A204.1 (cell line): ENCODE measurements around the gene GALNT2.

Experiments used
- FAIRE-seq: peaks from 2 replicates; lab custom pipeline; 2012; peaks lifted over from hg19 to GRCh38; lab: Jason Lieb, UNC

Gene GALNT2

DNA sequence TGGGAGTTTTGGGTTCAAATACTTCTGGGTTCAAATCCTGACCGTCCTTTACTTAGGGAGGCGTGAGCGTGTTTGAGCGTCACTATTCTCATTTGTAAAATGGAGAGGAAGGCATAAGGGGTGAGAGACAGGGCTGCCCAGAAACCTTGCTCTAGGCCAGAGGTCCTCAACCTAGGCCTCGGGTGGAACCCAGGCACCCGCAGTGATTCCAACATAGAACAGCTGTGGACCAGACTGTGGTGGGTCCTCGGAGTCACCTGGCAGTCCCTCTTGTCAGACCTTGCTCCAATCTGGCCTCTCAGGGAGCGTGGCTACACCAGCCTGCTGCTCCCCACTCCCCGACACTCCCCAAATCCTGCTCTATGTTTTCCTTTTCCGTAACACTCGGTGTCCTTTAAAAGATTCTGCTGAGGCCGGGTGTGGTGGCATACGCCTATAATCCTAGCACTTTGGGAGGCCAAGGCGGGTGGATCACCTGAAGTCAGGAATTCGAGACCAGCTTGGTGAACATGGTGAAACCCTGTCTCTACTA lies 242.7 kb downstream of the GALNT2 start:
- FAIRE-seq = no peak

DNA sequence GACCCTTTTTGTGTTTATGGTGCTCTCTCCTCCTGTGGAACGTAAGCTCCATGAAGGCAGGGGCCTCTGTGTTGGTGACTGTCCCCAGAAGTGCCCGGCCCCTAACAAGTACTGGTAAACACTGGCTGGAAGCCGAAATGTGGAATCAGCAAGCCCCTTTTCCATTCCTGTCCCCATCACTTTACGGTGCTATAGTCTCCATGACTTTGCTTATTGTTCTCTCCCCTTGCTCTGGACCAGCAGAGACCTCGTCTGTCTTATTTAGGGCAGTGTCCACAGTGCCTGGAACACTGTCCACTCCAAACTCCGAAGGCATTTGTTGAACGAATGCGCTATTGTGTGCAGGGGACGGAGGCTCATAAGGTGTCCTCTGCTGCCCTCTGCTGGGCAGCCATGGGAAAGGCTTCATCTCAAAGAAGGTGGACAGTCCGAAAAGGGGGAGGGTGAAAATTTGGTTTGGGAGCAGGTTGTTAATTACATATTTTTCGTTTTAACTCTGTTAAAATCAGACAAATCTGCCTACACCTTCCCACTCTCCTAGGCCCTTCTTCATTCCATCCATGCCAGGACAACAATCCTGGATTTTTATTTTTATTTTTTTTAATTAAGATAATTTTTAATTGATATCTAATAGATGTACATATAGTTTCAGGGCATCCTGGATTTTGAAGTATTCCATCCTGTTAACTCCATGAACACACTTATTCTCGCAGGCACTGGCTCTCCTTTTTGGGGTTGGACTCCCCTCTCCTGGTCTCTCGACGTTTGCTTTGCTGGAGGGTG lies 243.5 kb downstream of the GALNT2 start:
- peak; percentile 51 for FAIRE-seq

DNA sequence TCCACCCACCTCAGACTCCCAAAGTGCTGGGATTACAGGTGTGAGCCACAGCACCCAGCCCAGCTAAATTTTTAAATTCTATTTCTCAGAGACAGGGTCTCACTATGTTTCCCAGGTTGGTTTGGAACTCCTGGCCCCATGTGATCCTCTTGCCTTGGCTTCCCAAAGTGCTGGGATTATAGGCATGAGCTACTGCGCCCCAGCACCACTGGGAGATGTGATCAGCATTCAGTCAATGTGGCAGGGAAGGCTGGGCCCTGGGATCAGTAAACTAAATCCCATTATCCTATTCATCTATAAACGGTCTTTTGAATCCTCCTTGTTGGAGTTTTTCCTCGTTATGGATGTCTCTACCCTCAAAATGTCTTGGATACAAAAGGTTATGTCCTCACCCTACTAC lies 245.6 kb downstream of the GALNT2 start:
- FAIRE-seq = no peak

- no peak for FAIRE-seq
These were observed 246.6 kb downstream of the GALNT2 start for GRCh38 chr1:230313453-230314141.

DNA sequence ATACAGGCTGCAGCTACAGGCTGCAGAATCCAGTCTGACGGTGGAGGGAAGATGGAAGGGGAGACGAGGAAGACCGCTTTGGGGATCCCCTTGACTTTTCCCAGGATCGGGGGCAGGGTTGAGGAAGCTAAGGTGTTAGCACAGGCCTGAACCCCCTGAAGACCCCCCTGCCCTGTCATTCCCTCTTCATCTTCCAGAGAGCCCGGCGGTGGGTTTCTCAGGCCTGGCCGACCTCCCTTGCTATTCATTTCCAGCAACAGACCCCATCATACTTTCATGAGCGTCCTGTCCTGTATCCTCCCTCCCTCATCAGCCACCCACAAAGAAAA lies 247.1 kb downstream of the GALNT2 start:
- FAIRE-seq = no peak

GRCh38 chr1:230315099-230315498 lies 248.1 kb downstream of the GALNT2 start:
- no peak for FAIRE-seq

- no peak for FAIRE-seq
These were observed 250.1 kb downstream of the GALNT2 start for GRCh38 chr1:230316864-230317745.

- FAIRE-seq = no peak
These were observed 251.1 kb downstream of the GALNT2 start for GRCh38 chr1:230317823-230318819.

DNA sequence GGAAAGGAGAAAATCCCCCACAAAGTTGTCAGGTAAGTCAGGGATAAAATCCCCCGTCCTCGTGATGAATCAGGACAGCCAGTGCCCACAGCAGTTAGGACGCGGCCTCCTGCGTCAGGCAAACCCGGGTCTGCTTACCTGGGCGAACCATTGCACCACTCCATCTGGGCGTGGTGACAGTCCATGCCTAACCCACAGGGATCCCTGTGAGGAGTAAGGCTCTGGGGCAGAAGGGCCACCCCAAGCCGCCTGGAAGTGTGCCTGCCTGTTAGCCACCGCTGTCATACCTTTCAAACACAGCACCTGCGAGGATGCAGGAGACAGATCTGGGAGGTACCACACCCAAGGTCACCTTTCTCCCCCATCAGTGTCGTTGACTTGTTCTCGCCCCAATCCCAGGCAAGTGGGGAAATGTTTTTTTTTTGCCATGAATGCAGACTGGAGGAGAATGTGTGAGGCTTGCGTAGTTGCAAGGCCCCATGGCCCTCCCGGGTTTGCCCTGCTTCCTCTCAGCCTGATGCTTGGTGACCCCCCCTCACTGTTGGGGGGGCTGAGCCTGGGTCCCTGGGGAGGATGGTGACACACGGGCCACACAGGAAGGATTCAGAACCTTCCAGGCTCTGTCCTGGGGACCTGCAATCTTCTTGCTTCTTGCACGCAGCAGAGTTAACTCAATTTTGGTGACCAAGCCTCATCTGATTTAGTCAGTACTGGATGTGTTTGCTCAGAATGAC lies 252.1 kb downstream of the GALNT2 start:
- no peak for FAIRE-seq

GRCh38 chr1:230320804-230321203 lies 253.8 kb downstream of the GALNT2 start:
- no peak for FAIRE-seq

GRCh38 chr1:230321341-230321740 lies 254.3 kb downstream of the GALNT2 start:
- FAIRE-seq = no peak

GRCh38 chr1:230321741-230322420 lies 254.8 kb downstream of the GALNT2 start:
- no peak for FAIRE-seq

DNA sequence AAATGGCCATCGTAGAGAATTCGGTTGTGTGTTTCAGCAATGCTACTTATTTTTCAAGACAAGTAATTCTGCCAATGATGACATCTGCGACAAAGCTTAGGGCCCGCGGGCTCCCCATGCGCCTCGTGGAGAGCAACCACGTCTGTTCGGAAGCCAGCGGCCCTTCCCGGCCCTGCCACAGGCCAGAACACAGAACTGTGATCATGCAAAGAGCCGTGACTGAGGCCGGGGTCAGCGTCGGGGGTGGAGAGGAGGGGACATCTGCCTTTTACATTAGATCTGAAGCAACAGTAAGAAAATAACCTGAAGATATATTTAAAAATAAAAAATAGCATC lies 255.4 kb downstream of the GALNT2 start:
- no peak for FAIRE-seq

DNA sequence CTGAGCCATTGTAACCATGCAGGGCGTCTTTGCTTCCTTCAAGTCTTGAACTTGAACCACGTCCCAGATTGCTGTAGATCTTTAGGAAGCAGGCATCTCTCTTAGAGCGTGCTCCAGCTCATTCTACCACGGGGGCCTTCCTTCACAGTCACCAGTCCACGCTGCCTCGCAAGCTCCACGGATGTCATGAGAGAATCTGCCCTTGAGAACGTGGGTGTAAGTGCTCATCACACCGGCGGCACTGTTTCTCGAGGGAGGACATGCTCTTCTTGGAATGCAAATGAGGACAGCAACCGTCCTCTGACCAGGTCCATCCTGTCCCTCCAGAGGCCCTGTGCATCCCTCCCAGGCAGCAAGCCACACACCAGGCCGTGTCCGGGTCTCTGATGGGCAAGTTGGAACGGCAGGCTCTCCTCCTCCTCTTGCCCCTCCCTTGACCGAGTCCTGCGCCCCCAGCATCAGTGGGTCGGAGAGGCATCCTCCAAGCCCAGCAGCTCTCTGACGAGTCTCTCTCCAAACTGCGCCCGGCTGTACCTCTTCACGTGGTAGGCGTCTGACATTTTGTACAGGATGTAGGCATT lies 256.0 kb downstream of the GALNT2 start:
- FAIRE-seq = no peak

DNA sequence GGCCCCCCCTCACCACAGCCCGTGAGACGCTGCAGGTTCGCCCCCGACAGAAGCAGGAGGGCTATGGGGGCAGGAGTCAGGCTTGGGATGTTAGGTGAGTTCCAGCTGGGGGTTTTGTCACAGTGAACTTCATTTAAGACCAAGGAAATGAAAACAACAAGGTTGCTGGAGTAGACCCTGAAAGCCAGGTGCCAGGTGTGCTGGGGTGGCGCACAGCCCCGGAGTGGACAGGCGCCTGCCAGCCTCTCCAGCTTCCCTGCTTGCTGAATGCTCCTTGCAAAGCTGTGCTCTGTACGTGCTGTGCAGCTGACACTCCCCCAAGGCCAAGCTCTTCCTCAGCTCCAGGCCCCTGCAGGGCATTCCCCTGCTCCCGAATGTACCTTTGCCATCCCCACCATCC lies 256.6 kb downstream of the GALNT2 start:
- no peak for FAIRE-seq

GRCh38 chr1:230326971-230327891 lies 260.2 kb downstream of the GALNT2 start:
- FAIRE-seq = no peak

- FAIRE-seq = no peak
These were observed 260.9 kb downstream of the GALNT2 start for GRCh38 chr1:230327892-230328284.

GRCh38 chr1:230328342-230329015 lies 261.4 kb downstream of the GALNT2 start:
- FAIRE-seq = no peak
